Natural killer cell (primary cell): ENCODE measurements around the gene PUM1. TPM values are rescaled to one million over a fixed set of nuclear protein-coding genes. Genes with fewer than 3 reads are reported as not detected.
"Not testable (repeated sequence)": the region's sequence is repeated elsewhere in the genome, so short reads cannot be mapped to it uniquely, and the experiment has no call there.

Experiments used
- ATAC-seq, 3 donors: fragments of 150-1000 bp in 2 of 3; fragments of 200-7000 bp in 1 of 3; cut with Tn5 transposase; 1 replicate in 1 of 3; 2 replicates in 2 of 3; pipeline ENCODE4 v1.10.0; 2021; ENCODE audit warnings: mild to moderate bottlenecking in 2 of 3, moderate library complexity in 2 of 3
- DNase-seq, 2 donors: peaks; one replicate each; pipeline versions ENCODE4 v3.0.0 to v3.0.0-alpha.2; 2013 to 2021; ENCODE audit warnings: mixed read lengths in 1 of 2
- H3K27ac ChIP-seq: one replicate; pipeline ENCODE4 v1.5.1; 2013; ENCODE audit warnings: mild to moderate bottlenecking, low read length
- H3K27me3 ChIP-seq: one replicate; pipeline ENCODE4 v1.6.1; 2013; ENCODE audit warnings: low read length; ENCODE audit not compliant: control insufficient read depth, insufficient read depth
- H3K36me3 ChIP-seq: one replicate; pipeline ENCODE4 v1.6.1; 2013; ENCODE audit warnings: low read length; ENCODE audit not compliant: control insufficient read depth, insufficient read depth
- H3K4me1 ChIP-seq: one replicate; pipeline ENCODE4 v1.6.1; 2013; ENCODE audit warnings: low read length; ENCODE audit not compliant: control insufficient read depth, insufficient read depth
- H3K4me3 ChIP-seq: one replicate; pipeline ENCODE4 v1.5.1; 2013; ENCODE audit warnings: low read length
- H3K9me3 ChIP-seq: one replicate; pipeline ENCODE4 v1.6.1; 2013; ENCODE audit warnings: low read length; ENCODE audit not compliant: control insufficient read depth, insufficient read depth
- H3K27ac Mint-ChIP-seq, 2 donors: one replicate each; pipeline ENCODE4 v1.8.0; 2022; ENCODE audit warnings: mild to moderate bottlenecking in 2 of 2, mixed read lengths in 2 of 2, moderate library complexity in 1 of 2
- H3K27me3 Mint-ChIP-seq, 2 donors: one replicate each; pipeline ENCODE4 v1.8.0; 2022; ENCODE audit warnings: low read depth in 2 of 2, mixed read lengths in 2 of 2
- H3K36me3 Mint-ChIP-seq: one replicate; pipeline ENCODE4 v1.8.0; 2022; ENCODE audit warnings: mixed read lengths
- H3K4me1 Mint-ChIP-seq, 2 donors: one replicate each; pipeline ENCODE4 v1.8.0; 2022; ENCODE audit warnings: mixed read lengths in 2 of 2
- H3K4me3 Mint-ChIP-seq: one replicate; pipeline ENCODE4 v1.8.0; 2022; ENCODE audit warnings: mild to moderate bottlenecking, moderate library complexity, mixed read lengths
- H3K9me3 Mint-ChIP-seq, 2 donors: one replicate each; pipeline ENCODE4 v1.8.0; 2022; ENCODE audit warnings: mixed read lengths in 2 of 2
- WGBS: methylation state at CpG from one replicate; pipeline ENCODE4 v1.1.7; 2013; ENCODE audit warnings: missing lambda C conversion rate; ENCODE audit not compliant: insufficient coverage; 5-methylcytosine and 5-hydroxymethylcytosine counted together
- intact Hi-C: fragments of 100-400 bp; cut with micrococcal nuclease; formaldehyde crosslinking; loops from one replicate; pipeline ENCODE4 v1.14.2; 2022
- total RNA-seq, 4 donors: library from RNA; stranded (reverse); fragments of 120-200 nt in 1 of 4; gene quantifications; one replicate each; pipeline versions ENCODE4 v1.2.3 to v1.2.4, GENCODE V29; 2013 to 2022
- TF ChIP-seq, protein P1 (sequence below): fragments of 200-600 bp; IDR thresholded peaks from one replicate; pipeline ENCODE4 v1.8.0; 2022; ENCODE audit warnings: antibody characterized with exemption

Gene PUM1
- total RNA-seq, 3 donors from 2014 or later (not counting 1 experiment from before 2014, with no cell fraction given), result 193 to 209 (median 202) TPM

GRCh38 chr1:30953685-30954084, 111.8 kb downstream of the PUM1 start:
- Histone ChIP-seq H3K4me1 (no peaks in the 10 kb centered on the region), H3K4me3 (no peak overlapping the region), H3K9me3 (no peaks in the 10 kb centered on the region), H3K36me3 (peaks cover 66% of the 10 kb centered on the region), H3K27ac (no peak overlapping the region), H3K27me3 (no peaks in the 10 kb centered on the region)
- no peaks in the 10 kb centered on the region for H3K9me3 Mint-ChIP-seq
- peaks cover 21% of the 10 kb centered on the region for H3K36me3 Mint-ChIP-seq
- WGBS, result 97% methylated on average over 11 of the region's 11 CpGs
- no peak for DNase-seq
- TF ChIP-seq, protein P1, sequence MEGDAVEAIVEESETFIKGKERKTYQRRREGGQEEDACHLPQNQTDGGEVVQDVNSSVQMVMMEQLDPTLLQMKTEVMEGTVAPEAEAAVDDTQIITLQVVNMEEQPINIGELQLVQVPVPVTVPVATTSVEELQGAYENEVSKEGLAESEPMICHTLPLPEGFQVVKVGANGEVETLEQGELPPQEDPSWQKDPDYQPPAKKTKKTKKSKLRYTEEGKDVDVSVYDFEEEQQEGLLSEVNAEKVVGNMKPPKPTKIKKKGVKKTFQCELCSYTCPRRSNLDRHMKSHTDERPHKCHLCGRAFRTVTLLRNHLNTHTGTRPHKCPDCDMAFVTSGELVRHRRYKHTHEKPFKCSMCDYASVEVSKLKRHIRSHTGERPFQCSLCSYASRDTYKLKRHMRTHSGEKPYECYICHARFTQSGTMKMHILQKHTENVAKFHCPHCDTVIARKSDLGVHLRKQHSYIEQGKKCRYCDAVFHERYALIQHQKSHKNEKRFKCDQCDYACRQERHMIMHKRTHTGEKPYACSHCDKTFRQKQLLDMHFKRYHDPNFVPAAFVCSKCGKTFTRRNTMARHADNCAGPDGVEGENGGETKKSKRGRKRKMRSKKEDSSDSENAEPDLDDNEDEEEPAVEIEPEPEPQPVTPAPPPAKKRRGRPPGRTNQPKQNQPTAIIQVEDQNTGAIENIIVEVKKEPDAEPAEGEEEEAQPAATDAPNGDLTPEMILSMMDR, result no peak
- no peak overlapping the region for H3K27ac Mint-ChIP-seq
- H3K27me3 Mint-ChIP-seq, result no peaks in the 10 kb centered on the region
- intact Hi-C loops, result no loop called here
- ATAC-seq, result no peak
- H3K4me1 Mint-ChIP-seq, result peaks cover 26 to 30% of the 10 kb centered on the region in 2 donors
- no peak overlapping the region for H3K4me3 Mint-ChIP-seq

DNA sequence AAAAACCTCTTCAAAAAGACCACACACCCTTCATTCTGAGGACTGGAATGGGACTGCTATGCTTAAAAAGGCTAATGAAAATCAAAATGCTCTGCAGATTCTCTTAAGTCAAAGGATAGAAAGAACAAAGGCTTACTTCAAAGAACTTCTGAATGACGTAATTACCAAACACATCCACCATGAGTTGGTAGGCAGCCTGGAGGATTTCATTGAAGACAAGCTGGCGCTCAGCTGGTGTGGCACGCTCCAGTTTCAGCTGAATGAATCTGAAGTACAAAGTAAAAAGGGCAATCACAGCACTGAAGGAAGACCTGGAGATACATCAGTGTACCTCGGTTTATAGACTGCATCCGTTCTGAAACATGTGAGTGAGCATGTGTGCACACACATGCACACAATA, 113.4 kb downstream of the PUM1 start:
- DNase-seq (peak in 1 of 2 donors; percentile 48), ATAC-seq (no peak)
- H3K27me3 ChIP-seq, result no peaks in the 10 kb centered on the region
- no peak overlapping the region for H3K27ac ChIP-seq
- TF ChIP-seq, protein P1, result no peak
- H3K4me1 ChIP-seq, result peaks cover 3% of the 10 kb centered on the region
- H3K4me3 ChIP-seq, result no peak overlapping the region
- no peaks in the 10 kb centered on the region for H3K9me3 Mint-ChIP-seq
- peaks cover 69% of the 10 kb centered on the region for H3K36me3 ChIP-seq
- no peaks in the 10 kb centered on the region for H3K9me3 ChIP-seq
- H3K27me3 Mint-ChIP-seq, result no peaks in the 10 kb centered on the region
- H3K4me1 Mint-ChIP-seq, result peaks cover 27 to 35% of the 10 kb centered on the region in 2 donors
- H3K4me3 Mint-ChIP-seq, result no peak overlapping the region
- peak overlapping the region in 1 of 2 donors; percentile 18 for H3K27ac Mint-ChIP-seq
- intact Hi-C loops, result no loop called here
- H3K36me3 Mint-ChIP-seq, result peaks cover 29% of the 10 kb centered on the region
- 95% methylated on average over 5 of the region's 5 CpGs for WGBS

- intact Hi-C loops, result no loop called here
- WGBS, result 98% methylated on average over 5 of the region's 5 CpGs
- Histone ChIP-seq H3K27ac (no peak overlapping the region), H3K4me3 (no peak overlapping the region), H3K9me3 (no peaks in the 10 kb centered on the region), H3K4me1 (peaks cover 3% of the 10 kb centered on the region), H3K27me3 (no peaks in the 10 kb centered on the region), H3K36me3 (peaks cover 66% of the 10 kb centered on the region)
- H3K4me3 Mint-ChIP-seq, result no peak overlapping the region
- H3K36me3 Mint-ChIP-seq, result peaks cover 29% of the 10 kb centered on the region
- DNase-seq (no peak), ATAC-seq (no peak)
- H3K27ac Mint-ChIP-seq, result peak overlapping the region in 1 of 2 donors; percentile 63
- H3K4me1 Mint-ChIP-seq, result peaks cover 29 to 35% of the 10 kb centered on the region in 2 donors
- TF ChIP-seq, protein P1, result no peak
- no peaks in the 10 kb centered on the region for H3K9me3 Mint-ChIP-seq
- H3K27me3 Mint-ChIP-seq, result no peaks in the 10 kb centered on the region
These were observed 114.8 kb downstream of the PUM1 start for GRCh38 chr1:30950700-30951099.

- no peak overlapping the region for H3K4me3 Mint-ChIP-seq
- peak overlapping the region; percentile 16 to 46 for H3K27ac Mint-ChIP-seq
- Histone ChIP-seq H3K9me3 (no peaks in the 10 kb centered on the region), H3K4me1 (peaks cover 3% of the 10 kb centered on the region), H3K27me3 (no peaks in the 10 kb centered on the region), H3K4me3 (no peak overlapping the region), H3K36me3 (peaks cover 72% of the 10 kb centered on the region), H3K27ac (no peak overlapping the region)
- H3K27me3 Mint-ChIP-seq, result no peaks in the 10 kb centered on the region
- peaks cover 29 to 35% of the 10 kb centered on the region in 2 donors for H3K4me1 Mint-ChIP-seq
- intact Hi-C loops, result no loop called here
- ATAC-seq, result no peak
- TF ChIP-seq, protein P1, result no peak
- no peak for DNase-seq
- 95% methylated on average over 5 of the region's 5 CpGs for WGBS
- H3K9me3 Mint-ChIP-seq, result no peaks in the 10 kb centered on the region
- H3K36me3 Mint-ChIP-seq, result peaks cover 29% of the 10 kb centered on the region
These were observed 115.5 kb downstream of the PUM1 start for GRCh38 chr1:30950053-30950452.

DNA sequence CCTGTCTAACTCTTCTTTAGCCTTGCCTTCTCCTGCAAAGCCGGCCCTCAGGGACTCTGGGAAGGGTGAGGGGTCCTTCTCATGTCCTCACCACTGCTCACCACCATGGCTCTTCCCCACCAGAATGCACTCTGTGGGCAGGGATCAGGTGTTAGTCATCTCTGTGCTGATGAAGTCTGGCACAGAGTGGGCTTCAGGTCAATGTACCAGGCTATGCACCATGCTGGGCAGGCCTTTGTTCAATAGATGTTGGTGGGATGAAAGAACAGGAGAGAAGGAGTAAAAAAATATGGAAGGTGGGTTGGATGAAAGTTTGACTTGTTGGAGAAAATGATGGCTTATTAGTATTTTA, 116.1 kb downstream of the PUM1 start:
- DNase-seq, H3K9me3 Mint-ChIP-seq, H3K27me3 ChIP-seq, intact Hi-C loops, ATAC-seq, H3K4me3 Mint-ChIP-seq, H3K4me1 ChIP-seq, H3K9me3 ChIP-seq, H3K4me3 ChIP-seq, H3K27ac ChIP-seq, H3K27me3 Mint-ChIP-seq: not testable (repeated sequence)
- Mint-ChIP-seq H3K36me3 (peaks cover 29% of the 10 kb centered on the region), H3K4me1 (peaks cover 29 to 35% of the 10 kb centered on the region in 2 donors), H3K27ac (peak overlapping the region; percentile 16 to 46)
- no CpG with 5 or more reads among the region's 1 CpG for WGBS
- H3K36me3 ChIP-seq, result peaks cover 74% of the 10 kb centered on the region
